Neuron (in vitro differentiated cells): ENCODE results near the gene PCOLCE2.
A peak's percentile ranks its signal among the peaks of the same experiment; 100 is the strongest.

Experiments used
- H2AFZ ChIP-seq: one replicate; pipeline ENCODE4 v1.6.1; 2013; ENCODE audit warnings: low read depth, mild to moderate bottlenecking, inconsistent platforms, low read length, moderate library complexity
- H3K27me3 ChIP-seq: one replicate; pipeline ENCODE4 v1.6.1; 2013; ENCODE audit warnings: low read length; ENCODE audit not compliant: insufficient read depth
- H3K36me3 ChIP-seq: one replicate; pipeline ENCODE4 v1.6.1; 2013; ENCODE audit warnings: low read length; ENCODE audit not compliant: insufficient read depth
- H3K4me1 ChIP-seq: one replicate; pipeline ENCODE4 v1.6.1; 2013; ENCODE audit warnings: low read length; ENCODE audit not compliant: insufficient read depth
- H3K4me3 ChIP-seq: 2 replicates; pipeline ENCODE4 v1.5.1; 2013; ENCODE audit warnings: mild to moderate bottlenecking, low read length, moderate library complexity
- H3K9me3 ChIP-seq: one replicate; pipeline ENCODE4 v1.6.1; 2013; ENCODE audit warnings: low read length

Gene PCOLCE2, protein sequence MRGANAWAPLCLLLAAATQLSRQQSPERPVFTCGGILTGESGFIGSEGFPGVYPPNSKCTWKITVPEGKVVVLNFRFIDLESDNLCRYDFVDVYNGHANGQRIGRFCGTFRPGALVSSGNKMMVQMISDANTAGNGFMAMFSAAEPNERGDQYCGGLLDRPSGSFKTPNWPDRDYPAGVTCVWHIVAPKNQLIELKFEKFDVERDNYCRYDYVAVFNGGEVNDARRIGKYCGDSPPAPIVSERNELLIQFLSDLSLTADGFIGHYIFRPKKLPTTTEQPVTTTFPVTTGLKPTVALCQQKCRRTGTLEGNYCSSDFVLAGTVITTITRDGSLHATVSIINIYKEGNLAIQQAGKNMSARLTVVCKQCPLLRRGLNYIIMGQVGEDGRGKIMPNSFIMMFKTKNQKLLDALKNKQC

GRCh38 chr3:142888481-142889211, at the start of gene PCOLCE2:
Gene PCOLCE2, minus strand, starts transcription at chr3:142889083. Its CDS starts 187 bp downstream, at chr3:142888896.
- Histone ChIP-seq H3K36me3 (no peaks in the 10 kb centered on the region), H2AFZ (peak within 1 kb of the TSS; percentile 86), H3K4me1 (peaks cover 9% of the 10 kb centered on the region), H3K27me3 (peaks cover 58% of the 10 kb centered on the region), H3K9me3 (no peaks in the 10 kb centered on the region), H3K4me3 (peak within 1 kb of the TSS; percentile 51)

GRCh38 chr3:142935963-142936362, 47.1 kb upstream of the PCOLCE2 start:
- H3K27me3 ChIP-seq, result peaks cover 7% of the 10 kb centered on the region
- no peaks in the 10 kb centered on the region for H3K4me1 ChIP-seq
- H2AFZ ChIP-seq, result no peak overlapping the region
- H3K9me3 ChIP-seq, result no peaks in the 10 kb centered on the region
- H3K36me3 ChIP-seq, result no peaks in the 10 kb centered on the region
- no peak overlapping the region for H3K4me3 ChIP-seq

GRCh38 chr3:142934887-142935269, 46.0 kb upstream of the PCOLCE2 start:
- Histone ChIP-seq H3K4me3 (no peak overlapping the region), H3K4me1 (no peaks in the 10 kb centered on the region), H3K36me3 (no peaks in the 10 kb centered on the region), H3K27me3 (peaks cover 1% of the 10 kb centered on the region), H3K9me3 (no peaks in the 10 kb centered on the region), H2AFZ (no peak overlapping the region)

DNA sequence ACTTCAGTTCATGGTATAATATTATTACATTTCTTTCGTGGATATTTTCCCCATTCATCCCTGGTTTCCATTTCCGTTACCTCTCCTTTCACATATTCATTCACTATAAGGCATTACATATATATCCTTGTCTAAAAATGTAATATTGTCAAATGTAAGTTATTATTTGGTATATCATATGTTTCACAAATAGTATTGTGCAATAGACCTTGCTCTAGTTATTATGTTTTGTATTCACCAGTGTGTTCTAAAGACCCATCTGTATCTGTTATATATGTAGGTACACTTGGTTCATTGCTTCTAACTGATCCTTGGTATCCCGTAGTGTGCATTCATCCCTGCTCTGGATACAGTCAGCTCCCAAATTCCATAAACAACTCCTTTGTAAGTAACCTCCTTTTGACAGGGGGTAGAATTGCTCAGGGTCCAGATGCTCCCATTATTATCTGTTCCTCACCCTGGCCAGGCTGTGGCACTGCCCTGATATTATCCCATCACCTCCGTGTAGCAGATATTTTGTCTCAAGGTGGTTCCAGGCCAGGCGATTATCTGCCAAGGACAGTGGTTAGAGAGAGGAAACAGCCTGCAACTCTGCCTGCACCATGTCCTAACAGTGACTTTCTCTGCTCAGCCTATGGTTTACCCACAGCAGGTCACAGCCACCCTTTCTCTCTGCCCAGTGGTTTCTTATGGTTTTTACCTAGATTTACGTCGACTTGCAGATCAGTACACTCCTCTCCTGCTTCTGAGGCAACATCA, 45.4 kb upstream of the PCOLCE2 start:
- Histone ChIP-seq H3K36me3 (no peaks in the 10 kb centered on the region), H3K4me3 (no peak overlapping the region), H3K4me1 (no peaks in the 10 kb centered on the region), H3K9me3 (no peaks in the 10 kb centered on the region), H2AFZ (no peak overlapping the region), H3K27me3 (no peaks in the 10 kb centered on the region)

DNA sequence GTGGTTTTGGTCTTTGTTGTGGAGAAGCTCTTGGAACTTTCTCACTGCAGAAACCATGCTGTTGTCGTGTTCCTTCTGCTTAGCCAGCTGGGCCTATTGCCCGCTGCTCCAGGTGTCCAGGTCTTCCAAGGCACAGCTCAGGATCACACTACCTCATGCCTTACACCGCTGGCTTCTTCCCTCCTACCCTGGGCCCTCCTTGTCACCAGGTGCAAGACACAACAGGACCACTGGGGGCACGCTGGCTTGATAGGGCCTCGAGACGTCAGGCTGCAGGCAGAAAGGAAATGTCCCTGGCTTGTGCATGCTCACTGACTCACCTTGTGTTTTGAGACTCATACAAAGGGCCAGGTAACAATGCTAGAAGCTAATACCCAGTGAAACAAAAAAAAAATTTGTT, 42.3 kb upstream of the PCOLCE2 start:
- Histone ChIP-seq H3K4me3 (no peak overlapping the region), H2AFZ (no peak overlapping the region), H3K27me3 (no peaks in the 10 kb centered on the region), H3K36me3 (no peaks in the 10 kb centered on the region), H3K9me3 (no peaks in the 10 kb centered on the region), H3K4me1 (no peaks in the 10 kb centered on the region)

DNA sequence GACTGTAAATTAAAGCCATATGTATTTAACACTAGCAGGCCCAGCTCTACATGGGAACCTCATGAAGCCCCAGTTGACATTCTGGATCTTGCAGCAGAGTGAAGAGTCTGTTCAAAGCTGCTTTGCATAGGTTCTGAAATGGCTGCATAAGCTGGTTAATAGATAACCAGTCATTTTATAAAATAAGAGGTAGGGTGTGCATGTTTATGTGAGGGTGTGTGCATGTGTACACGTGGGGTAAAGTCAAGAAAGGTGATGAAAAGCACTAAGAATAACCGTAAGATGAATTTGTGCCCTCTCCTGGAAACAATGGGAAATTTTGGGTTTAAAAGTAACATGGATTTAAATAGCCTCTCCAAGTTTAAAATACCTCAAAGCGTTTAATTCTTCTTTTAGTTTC, 41.6 kb upstream of the PCOLCE2 start:
- no peaks in the 10 kb centered on the region for H3K27me3 ChIP-seq
- H3K4me1 ChIP-seq, result no peaks in the 10 kb centered on the region
- H3K4me3 ChIP-seq, result no peak overlapping the region
- H3K9me3 ChIP-seq, result no peaks in the 10 kb centered on the region
- no peaks in the 10 kb centered on the region for H3K36me3 ChIP-seq
- no peak overlapping the region for H2AFZ ChIP-seq

DNA sequence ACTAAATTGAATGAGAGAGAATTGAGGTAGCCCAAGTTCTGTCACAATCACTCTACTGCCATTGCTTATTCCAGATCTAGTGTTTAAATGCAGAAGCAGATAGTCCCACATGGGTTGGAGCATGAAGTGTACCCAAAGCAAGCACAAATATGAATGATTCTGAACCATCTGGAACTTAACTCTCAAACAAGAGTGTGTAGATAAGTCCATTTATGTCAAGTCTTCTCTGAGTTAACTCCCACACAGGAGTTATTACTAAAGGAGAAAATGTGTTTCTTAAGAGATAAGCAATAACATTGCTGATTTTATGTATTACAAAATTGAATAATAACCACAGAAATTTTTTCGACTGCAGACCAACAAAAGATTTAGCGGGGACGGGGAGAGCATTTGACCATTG, 41.0 kb upstream of the PCOLCE2 start:
- no peaks in the 10 kb centered on the region for H3K36me3 ChIP-seq
- H3K4me3 ChIP-seq, result no peak overlapping the region
- no peaks in the 10 kb centered on the region for H3K27me3 ChIP-seq
- H2AFZ ChIP-seq, result no peak overlapping the region
- H3K4me1 ChIP-seq, result no peaks in the 10 kb centered on the region
- no peaks in the 10 kb centered on the region for H3K9me3 ChIP-seq

DNA sequence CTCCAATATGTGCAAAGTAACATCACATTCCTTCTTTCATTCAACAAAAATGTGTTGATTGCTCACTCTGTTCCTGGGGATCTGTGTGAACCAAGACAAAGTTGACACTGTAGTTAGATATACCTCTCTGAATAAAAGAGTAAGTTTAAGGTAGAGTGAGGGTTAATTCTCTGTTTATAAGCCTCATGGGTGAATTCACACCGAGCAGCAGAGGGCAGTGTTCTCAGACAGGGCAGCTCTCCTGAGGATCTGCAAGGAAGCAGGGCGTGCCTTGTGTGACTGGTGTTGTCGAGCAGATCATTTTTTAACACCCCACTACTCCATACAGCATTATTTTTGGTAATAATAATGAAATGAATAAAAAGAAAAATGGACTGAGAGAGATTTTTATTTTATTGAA, 40.2 kb upstream of the PCOLCE2 start:
- Histone ChIP-seq H3K36me3 (no peaks in the 10 kb centered on the region), H3K9me3 (no peaks in the 10 kb centered on the region), H2AFZ (no peak overlapping the region), H3K4me3 (no peak overlapping the region), H3K27me3 (no peaks in the 10 kb centered on the region), H3K4me1 (no peaks in the 10 kb centered on the region)

GRCh38 chr3:142926368-142926944, 37.6 kb upstream of the PCOLCE2 start:
- no peaks in the 10 kb centered on the region for H3K9me3 ChIP-seq
- H3K4me1 ChIP-seq, result no peaks in the 10 kb centered on the region
- H3K4me3 ChIP-seq, result no peak overlapping the region
- no peak overlapping the region for H2AFZ ChIP-seq
- no peaks in the 10 kb centered on the region for H3K36me3 ChIP-seq
- no peaks in the 10 kb centered on the region for H3K27me3 ChIP-seq

DNA sequence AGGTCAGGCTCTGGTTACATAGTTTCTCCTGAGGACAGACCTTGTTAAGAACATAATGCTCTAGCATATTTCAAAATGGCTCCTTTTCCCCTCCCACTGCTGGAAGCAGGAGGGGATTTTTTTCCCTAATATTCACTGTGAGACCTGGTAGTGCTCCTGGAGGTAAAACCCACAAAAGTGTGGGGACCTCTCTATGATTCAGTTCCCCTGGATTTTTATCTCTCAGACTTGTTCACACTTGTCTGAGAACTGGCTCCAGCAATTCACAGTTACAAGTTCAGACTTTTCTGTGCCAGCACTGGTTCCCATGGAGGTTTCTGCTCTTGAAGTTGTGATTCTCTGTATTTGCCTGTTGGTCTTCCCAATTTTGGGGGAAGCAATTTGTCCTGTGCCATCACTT, 36.3 kb upstream of the PCOLCE2 start:
- H3K27me3 ChIP-seq, result no peaks in the 10 kb centered on the region
- no peak overlapping the region for H2AFZ ChIP-seq
- H3K4me1 ChIP-seq, result no peaks in the 10 kb centered on the region
- H3K9me3 ChIP-seq, result no peaks in the 10 kb centered on the region
- H3K36me3 ChIP-seq, result no peaks in the 10 kb centered on the region
- H3K4me3 ChIP-seq, result no peak overlapping the region

GRCh38 chr3:142923694-142924093, 34.8 kb upstream of the PCOLCE2 start:
- H3K4me1 ChIP-seq, result no peaks in the 10 kb centered on the region
- H3K27me3 ChIP-seq, result no peaks in the 10 kb centered on the region
- H3K9me3 ChIP-seq, result no peaks in the 10 kb centered on the region
- H3K4me3 ChIP-seq, result no peak overlapping the region
- H3K36me3 ChIP-seq, result no peaks in the 10 kb centered on the region
- H2AFZ ChIP-seq, result no peak overlapping the region

- Histone ChIP-seq H3K36me3 (no peaks in the 10 kb centered on the region), H3K9me3 (no peaks in the 10 kb centered on the region), H2AFZ (no peak overlapping the region), H3K27me3 (peaks cover 2% of the 10 kb centered on the region), H3K4me1 (no peaks in the 10 kb centered on the region), H3K4me3 (no peak overlapping the region)
Measured at GRCh38 chr3:142916605-142917004, 27.7 kb upstream of the PCOLCE2 start.

DNA sequence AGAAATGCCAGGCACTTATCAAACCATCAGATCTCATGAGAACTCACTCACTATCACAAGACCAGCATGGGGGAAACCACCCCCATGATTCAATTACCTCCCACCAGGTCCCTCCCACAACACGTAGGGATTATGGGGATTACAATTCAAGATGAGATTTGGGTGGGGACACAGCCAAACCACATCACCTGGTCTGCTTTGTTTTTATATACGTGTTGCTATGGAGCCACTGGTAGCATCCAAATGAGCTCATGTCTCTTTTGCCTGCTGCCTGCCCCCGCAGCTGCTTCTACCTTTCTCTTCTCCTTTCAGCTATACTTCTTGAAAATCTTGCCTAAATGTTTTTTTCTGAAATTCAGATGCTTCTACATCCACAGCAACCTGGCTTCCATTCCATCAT, 26.8 kb upstream of the PCOLCE2 start:
- Histone ChIP-seq H3K27me3 (peaks cover 2% of the 10 kb centered on the region), H3K4me3 (no peak overlapping the region), H3K4me1 (peaks cover 5% of the 10 kb centered on the region), H2AFZ (no peak overlapping the region), H3K9me3 (no peaks in the 10 kb centered on the region), H3K36me3 (no peaks in the 10 kb centered on the region)
